Mononuclear cell (primary cell): ENCODE measurements around the gene MAD1L1. TPM values are rescaled to one million over a fixed set of nuclear protein-coding genes. Genes with fewer than 3 reads are reported as not detected.
"Not testable (repeated sequence)": the region's sequence is repeated elsewhere in the genome, so short reads cannot be mapped to it uniquely, and the experiment has no call there.

ENCODE experiments used
- H3K27me3 ChIP-seq: 2 replicates; pipeline ENCODE4 v1.6.0; 2011; ENCODE audit warnings: low read length, control low read depth; ENCODE audit not compliant: insufficient read depth
- H3K4me1 ChIP-seq: 2 replicates; pipeline ENCODE4 v1.5.1; 2011; ENCODE audit warnings: mild to moderate bottlenecking, low read length, control low read depth; ENCODE audit not compliant: insufficient read depth
- H3K4me3 ChIP-seq: 2 replicates; pipeline ENCODE4 v1.5.1; 2011; ENCODE audit warnings: mild to moderate bottlenecking, low read length, moderate library complexity
- H3K9me3 ChIP-seq: 2 replicates; pipeline ENCODE4 v1.5.1; 2011; ENCODE audit warnings: low read depth, mild to moderate bottlenecking, control low read depth, low read length
- total RNA-seq: library from RNA; depleted of rRNA; stranded (reverse); fragments of >200 nt; gene quantifications from one replicate; pipeline ENCODE4 v1.2.3, GENCODE V29; 2012

Gene MAD1L1
- total RNA-seq, 1 donor: 74.2 TPM

- H3K4me1 ChIP-seq: peaks cover 32% of the 10 kb centered on the region
- H3K9me3 ChIP-seq: no peaks in the 10 kb centered on the region
- H3K4me3 ChIP-seq: no peak overlapping the region
- no peaks in the 10 kb centered on the region for H3K27me3 ChIP-seq
These were observed 190.1 kb downstream of the MAD1L1 start for GRCh38 chr7:2042650-2043049.

DNA sequence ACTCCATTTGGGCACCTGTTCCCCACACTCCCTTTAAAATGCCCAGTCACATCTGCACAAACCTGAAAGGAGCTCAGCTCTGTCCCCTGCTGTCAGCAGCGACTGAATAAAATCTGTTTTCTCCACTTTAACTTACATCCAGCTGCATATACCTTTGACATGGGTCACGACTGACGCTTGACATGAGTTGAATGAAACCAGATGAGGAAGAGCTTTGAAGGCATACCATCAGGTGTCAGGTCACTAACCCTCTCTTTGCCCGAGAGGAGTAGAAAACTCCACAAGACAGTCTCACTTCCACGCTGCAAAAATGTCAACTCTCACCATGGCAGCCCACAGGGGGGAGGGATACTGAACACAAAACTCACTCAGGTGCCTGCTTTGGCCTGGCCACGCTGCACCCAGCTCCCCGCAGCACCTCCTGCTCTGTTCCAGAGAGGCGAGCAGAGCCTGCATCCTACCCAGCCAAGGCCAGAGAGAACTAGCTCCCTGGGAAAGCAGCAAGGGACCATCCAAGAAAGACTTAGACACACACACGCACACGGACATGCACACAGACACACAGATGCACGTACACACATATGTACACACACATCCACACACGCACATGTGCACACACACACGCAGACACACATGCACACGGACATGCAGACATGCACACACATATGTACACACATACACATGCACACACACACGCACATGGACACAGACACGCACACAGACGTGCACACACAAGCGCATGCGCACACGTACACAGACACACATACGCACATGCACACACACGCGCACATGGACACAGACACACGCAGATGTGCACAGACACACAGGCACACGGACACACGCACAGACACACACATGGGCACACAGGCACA is 191.0 kb downstream of the MAD1L1 start:
- H3K9me3 ChIP-seq: no peaks in the 10 kb centered on the region
- no peaks in the 10 kb centered on the region for H3K27me3 ChIP-seq
- no peak overlapping the region for H3K4me3 ChIP-seq
- peaks cover 40% of the 10 kb centered on the region for H3K4me1 ChIP-seq

- Histone ChIP-seq H3K4me1 (peaks cover 40% of the 10 kb centered on the region), H3K4me3 (no peak overlapping the region), H3K9me3 (no peaks in the 10 kb centered on the region), H3K27me3 (no peaks in the 10 kb centered on the region)
These were observed 191.9 kb downstream of the MAD1L1 start for GRCh38 chr7:2040893-2041270.

GRCh38 chr7:2040201-2040892 is 192.4 kb downstream of the MAD1L1 start:
- Histone ChIP-seq H3K9me3 (no peaks in the 10 kb centered on the region), H3K4me3 (no peak overlapping the region), H3K4me1 (peaks cover 40% of the 10 kb centered on the region), H3K27me3 (no peaks in the 10 kb centered on the region)

GRCh38 chr7:2038931-2039728 is 193.6 kb downstream of the MAD1L1 start:
- no peak overlapping the region for H3K4me3 ChIP-seq
- no peaks in the 10 kb centered on the region for H3K27me3 ChIP-seq
- peaks cover 45% of the 10 kb centered on the region for H3K4me1 ChIP-seq
- H3K9me3 ChIP-seq: no peaks in the 10 kb centered on the region

DNA sequence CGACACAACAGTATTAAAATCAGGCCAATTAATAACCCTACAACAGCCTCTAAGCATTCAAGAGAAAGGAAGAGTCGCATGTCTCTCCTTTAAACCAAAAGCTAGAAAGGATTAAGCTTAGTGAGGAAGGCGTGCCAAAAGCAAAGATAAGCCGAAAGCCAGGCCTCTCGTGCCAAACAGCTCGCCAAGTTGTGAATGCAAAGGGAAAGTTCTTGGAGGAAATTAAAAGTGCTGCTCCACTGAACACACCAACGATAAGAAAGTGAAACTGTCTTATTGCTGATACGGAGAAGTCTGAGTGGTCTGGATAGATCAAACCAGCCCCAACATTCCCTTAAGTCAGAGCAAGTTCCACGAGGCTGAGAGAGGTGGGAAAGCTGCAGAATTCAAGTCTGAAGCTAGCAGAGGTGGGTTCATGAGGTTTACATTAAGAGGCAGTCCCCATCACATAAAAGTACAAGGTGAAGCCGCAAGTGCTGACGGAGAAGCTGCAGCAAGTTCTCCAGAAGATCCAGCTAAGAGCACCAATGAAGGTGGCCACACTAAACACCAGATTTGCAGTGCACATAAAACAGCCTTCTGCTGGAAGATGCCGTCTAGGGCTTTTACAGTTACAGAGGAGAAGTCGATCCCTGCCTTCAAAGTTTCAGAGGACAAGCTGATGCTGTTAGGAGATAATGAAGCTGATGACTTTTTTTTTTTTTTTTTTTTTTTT is 194.8 kb downstream of the MAD1L1 start:
- Histone ChIP-seq H3K4me1 (peaks cover 45% of the 10 kb centered on the region), H3K4me3 (peak overlapping the region; percentile 32)

GRCh38 chr7:2037301-2037807 is 195.4 kb downstream of the MAD1L1 start:
- Histone ChIP-seq H3K27me3 (no peaks in the 10 kb centered on the region), H3K4me3 (peak overlapping the region; percentile 32), H3K4me1 (peaks cover 45% of the 10 kb centered on the region), H3K9me3 (no peaks in the 10 kb centered on the region)

More for the DNA sequence above, 194.8 kb downstream of the MAD1L1 start:
- Histone ChIP-seq H3K27me3 (no peaks in the 10 kb centered on the region), H3K9me3 (no peaks in the 10 kb centered on the region)

- H3K4me1 ChIP-seq: peaks cover 48% of the 10 kb centered on the region
- H3K9me3 ChIP-seq: no peaks in the 10 kb centered on the region
- no peak overlapping the region for H3K4me3 ChIP-seq
- no peaks in the 10 kb centered on the region for H3K27me3 ChIP-seq
These were observed 196.0 kb downstream of the MAD1L1 start for GRCh38 chr7:2036786-2037185.

- not testable (repeated sequence) for H3K27me3 ChIP-seq
These were observed 196.5 kb downstream of the MAD1L1 start for GRCh38 chr7:2036201-2036600.

GRCh38 chr7:2034291-2035201 is 198.2 kb downstream of the MAD1L1 start:
- no peak overlapping the region for H3K4me3 ChIP-seq
- no peaks in the 10 kb centered on the region for H3K9me3 ChIP-seq
- H3K4me1 ChIP-seq: peaks cover 48% of the 10 kb centered on the region
- no peaks in the 10 kb centered on the region for H3K27me3 ChIP-seq

More at GRCh38 chr7:2036201-2036600, 196.5 kb downstream of the MAD1L1 start:
- peaks cover 50% of the 10 kb centered on the region for H3K4me1 ChIP-seq
- H3K4me3 ChIP-seq, H3K9me3 ChIP-seq: not testable (repeated sequence)

GRCh38 chr7:2033586-2034135 is 199.1 kb downstream of the MAD1L1 start:
- Histone ChIP-seq H3K9me3 (no peaks in the 10 kb centered on the region), H3K4me3 (no peak overlapping the region), H3K4me1 (peaks cover 41% of the 10 kb centered on the region), H3K27me3 (no peaks in the 10 kb centered on the region)

- no peaks in the 10 kb centered on the region for H3K9me3 ChIP-seq
- no peaks in the 10 kb centered on the region for H3K27me3 ChIP-seq
- H3K4me1 ChIP-seq: peaks cover 34% of the 10 kb centered on the region
- no peak overlapping the region for H3K4me3 ChIP-seq
These were observed 199.8 kb downstream of the MAD1L1 start for GRCh38 chr7:2032876-2033407.
